Breast epithelium (tissue), 4 donors: Measurements from ENCODE around the gene ADARB2. TPM values are rescaled to one million over a fixed set of nuclear protein-coding genes. Genes with fewer than 3 reads are reported as not detected.

Source experiments
- DNase-seq, 2 donors: peaks; one replicate each; pipeline ENCODE4 v3.0.0-alpha.2; 2019; ENCODE audit warnings: low spot score in 2 of 2
- H3K27ac ChIP-seq, 2 donors: fragments of 200-600 bp; sonication (generic) in 1 of 2; one replicate each; pipeline ENCODE4 v1.5.1; 2016 to 2019; ENCODE audit warnings: mild to moderate bottlenecking in 1 of 2
- H3K27me3 ChIP-seq, 2 donors: fragments of 200-600 bp; sonication (generic) in 1 of 2; one replicate each; pipeline versions ENCODE4 v1.5.1 to v1.6.0; 2017 to 2019; ENCODE audit warnings: control low read depth in 1 of 2, mild to moderate bottlenecking in 1 of 2
- H3K36me3 ChIP-seq: fragments of 200-600 bp; one replicate; pipeline ENCODE4 v1.5.1; 2019
- H3K4me1 ChIP-seq, 2 donors: fragments of 200-600 bp; sonication (generic); one replicate each; pipeline ENCODE4 v1.5.1; 2016 to 2019; ENCODE audit warnings: control low read depth in 1 of 2
- H3K4me3 ChIP-seq, 3 donors: fragments of 200-600 bp; sonication (generic); 1 replicate in 2 of 3; 2 replicates in 1 of 3; pipeline ENCODE4 v1.5.1; 2016 to 2019; ENCODE audit warnings: mild to moderate bottlenecking in 3 of 3, moderate library complexity in 2 of 3
- H3K9me3 ChIP-seq, 2 donors: fragments of 200-600 bp; sonication (generic) in 1 of 2; one replicate each; pipeline ENCODE4 v1.5.1; 2016 to 2019; ENCODE audit warnings: control low read depth in 1 of 2
- CTCF ChIP-seq, 3 donors: fragments of 450-650 bp; IDR thresholded peaks; one replicate each; pipeline ENCODE4 v1.5.1; 2016 to 2017; ENCODE audit warnings: antibody characterized with exemption in 3 of 3, mild to moderate bottlenecking in 3 of 3, moderate library complexity in 3 of 3
- POLR2A ChIP-seq: fragments of 450-650 bp; IDR thresholded peaks from one replicate; pipeline ENCODE4 v1.6.1; 2016; ENCODE audit warnings: antibody characterized with exemption, mild to moderate bottlenecking, moderate library complexity
- POLR2AphosphoS5 ChIP-seq, 3 donors: sonication (generic); formaldehyde crosslinking; IDR thresholded peaks; one replicate each; pipeline ENCODE4 v1.6.1; 2017; ENCODE audit warnings: antibody characterized with exemption in 3 of 3
- intact Hi-C: fragments of 100-400 bp; cut with DNase I; formaldehyde crosslinking; loops from one replicate; pipeline ENCODE4 v1.15.1; 2023; ENCODE audit warnings: low total_unique reads
- total RNA-seq, 3 donors: library from RNA; depleted of rRNA; stranded (reverse); fragments of >200 nt; gene quantifications; one replicate each; pipeline ENCODE4 v1.1.0, GENCODE V29; 2016

The ADARB2 gene
- total RNA-seq, 3 donors from 2014 or later: 0.32 to 3.9 (median 2.0) TPM

GRCh38 chr10:1515780-1516491 is 221.4 kb downstream of the ADARB2 start:
- DNase-seq: no peak
- intact Hi-C loops: no loop called here
- H3K36me3 ChIP-seq: no peaks in the 10 kb centered on the region
- peaks cover 0 to 30% of the 10 kb centered on the region in 2 donors for H3K27me3 ChIP-seq
- no peaks in the 10 kb centered on the region for H3K9me3 ChIP-seq
- H3K4me1 ChIP-seq: no peaks in the 10 kb centered on the region
- H3K27ac ChIP-seq: no peak overlapping the region
- H3K4me3 ChIP-seq: no peak overlapping the region
- no peak for TF ChIP-seq POLR2A
- no peak for TF ChIP-seq CTCF (IDR thresholded peaks at IDR 0.05)
- TF ChIP-seq POLR2AphosphoS5 (IDR thresholded peaks at IDR 0.05): no peak

- H3K9me3 ChIP-seq: no peaks in the 10 kb centered on the region
- no peak for DNase-seq
- no peak overlapping the region for H3K27ac ChIP-seq
- H3K27me3 ChIP-seq: peaks cover 0 to 34% of the 10 kb centered on the region in 2 donors
- TF ChIP-seq POLR2AphosphoS5 (IDR thresholded peaks at IDR 0.05): no peak
- no peak for TF ChIP-seq CTCF (IDR thresholded peaks at IDR 0.05)
- no peak for TF ChIP-seq POLR2A
- intact Hi-C loops: no loop called here
- no peaks in the 10 kb centered on the region for H3K4me1 ChIP-seq
- no peak overlapping the region for H3K4me3 ChIP-seq
- no peaks in the 10 kb centered on the region for H3K36me3 ChIP-seq
Observed at GRCh38 chr10:1515121-1515779, 222.1 kb downstream of the ADARB2 start.

- no peak for DNase-seq
- intact Hi-C loops: no loop called here
- H3K4me1 ChIP-seq: no peaks in the 10 kb centered on the region
- peaks cover 0 to 34% of the 10 kb centered on the region in 2 donors for H3K27me3 ChIP-seq
- no peak for TF ChIP-seq CTCF (IDR thresholded peaks at IDR 0.05)
- no peak for TF ChIP-seq POLR2AphosphoS5 (IDR thresholded peaks at IDR 0.05)
- no peak for TF ChIP-seq POLR2A
- H3K9me3 ChIP-seq: no peaks in the 10 kb centered on the region
- no peak overlapping the region for H3K27ac ChIP-seq
- no peaks in the 10 kb centered on the region for H3K36me3 ChIP-seq
- H3K4me3 ChIP-seq: no peak overlapping the region
Observed at GRCh38 chr10:1514681-1515080, 222.6 kb downstream of the ADARB2 start.

GRCh38 chr10:1513221-1513620 is 224.1 kb downstream of the ADARB2 start:
- Histone ChIP-seq H3K27me3 (peaks cover 0 to 30% of the 10 kb centered on the region in 2 donors), H3K9me3 (no peaks in the 10 kb centered on the region), H3K4me3 (no peak overlapping the region), H3K4me1 (no peaks in the 10 kb centered on the region), H3K27ac (no peak overlapping the region), H3K36me3 (no peaks in the 10 kb centered on the region)
- DNase-seq: no peak
- TF ChIP-seq POLR2AphosphoS5 (IDR thresholded peaks at IDR 0.05) (no peak), CTCF (IDR thresholded peaks at IDR 0.05) (no peak), POLR2A (no peak)
- intact Hi-C loops: no loop called here

GRCh38 chr10:1509011-1509530 is 228.3 kb downstream of the ADARB2 start:
- Histone ChIP-seq H3K27me3 (peaks cover 0 to 38% of the 10 kb centered on the region in 2 donors), H3K36me3 (no peaks in the 10 kb centered on the region), H3K9me3 (peaks cover 0 to 3% of the 10 kb centered on the region in 2 donors), H3K4me3 (no peak overlapping the region), H3K4me1 (no peaks in the 10 kb centered on the region), H3K27ac (no peak overlapping the region)
- no peak for DNase-seq
- TF ChIP-seq POLR2A: no peak
- TF ChIP-seq CTCF (IDR thresholded peaks at IDR 0.05): no peak
- no peak for TF ChIP-seq POLR2AphosphoS5 (IDR thresholded peaks at IDR 0.05)
- intact Hi-C loops: no loop called here
